NCI-H146 (cell line): ENCODE data around the gene CRY2.
"Not testable (repeated sequence)": the region's sequence is repeated elsewhere in the genome, so short reads cannot be mapped to it uniquely, and the experiment has no call there.

Experiments
- DNase-seq: peaks from one replicate; lab custom pipeline; 2025; lab: John Stamatoyannopoulos, UW

Gene CRY2

GRCh38 chr11:45846974-45847910 is at the start of gene CRY2:
CRY2 (plus strand) TSS chr11:45847475; CDS start chr11:45847491, 16 bp downstream.
- peak; percentile 98 for DNase-seq

GRCh38 chr11:45798793-45799441 is 48.4 kb upstream of the CRY2 start:
- DNase-seq = peak; percentile 33

- no peak for DNase-seq
Observed at GRCh38 chr11:45799562-45799961, 47.7 kb upstream of the CRY2 start.

DNA sequence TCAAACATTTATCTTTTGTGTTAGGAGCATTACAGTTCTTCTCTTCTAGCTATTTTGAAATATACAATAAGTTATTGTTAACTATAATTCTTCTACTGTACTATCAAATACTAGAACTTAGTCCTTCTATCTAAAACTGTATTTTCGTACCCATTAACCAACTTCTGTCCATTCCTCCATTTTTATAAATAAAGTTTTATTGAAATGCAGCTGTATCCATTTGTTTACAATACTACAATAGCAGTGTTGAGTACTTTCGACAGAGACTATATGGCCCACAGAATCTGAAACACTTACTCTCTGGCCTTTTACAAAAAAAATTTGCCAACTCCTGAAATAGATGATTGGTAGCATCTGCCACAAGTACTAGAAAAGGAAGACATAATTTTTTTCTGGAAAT is 47.0 kb upstream of the CRY2 start:
- no peak for DNase-seq

GRCh38 chr11:45801723-45802315 is 45.5 kb upstream of the CRY2 start:
- DNase-seq = no peak

GRCh38 chr11:45802531-45803317 is 44.6 kb upstream of the CRY2 start:
- DNase-seq = no peak

DNA sequence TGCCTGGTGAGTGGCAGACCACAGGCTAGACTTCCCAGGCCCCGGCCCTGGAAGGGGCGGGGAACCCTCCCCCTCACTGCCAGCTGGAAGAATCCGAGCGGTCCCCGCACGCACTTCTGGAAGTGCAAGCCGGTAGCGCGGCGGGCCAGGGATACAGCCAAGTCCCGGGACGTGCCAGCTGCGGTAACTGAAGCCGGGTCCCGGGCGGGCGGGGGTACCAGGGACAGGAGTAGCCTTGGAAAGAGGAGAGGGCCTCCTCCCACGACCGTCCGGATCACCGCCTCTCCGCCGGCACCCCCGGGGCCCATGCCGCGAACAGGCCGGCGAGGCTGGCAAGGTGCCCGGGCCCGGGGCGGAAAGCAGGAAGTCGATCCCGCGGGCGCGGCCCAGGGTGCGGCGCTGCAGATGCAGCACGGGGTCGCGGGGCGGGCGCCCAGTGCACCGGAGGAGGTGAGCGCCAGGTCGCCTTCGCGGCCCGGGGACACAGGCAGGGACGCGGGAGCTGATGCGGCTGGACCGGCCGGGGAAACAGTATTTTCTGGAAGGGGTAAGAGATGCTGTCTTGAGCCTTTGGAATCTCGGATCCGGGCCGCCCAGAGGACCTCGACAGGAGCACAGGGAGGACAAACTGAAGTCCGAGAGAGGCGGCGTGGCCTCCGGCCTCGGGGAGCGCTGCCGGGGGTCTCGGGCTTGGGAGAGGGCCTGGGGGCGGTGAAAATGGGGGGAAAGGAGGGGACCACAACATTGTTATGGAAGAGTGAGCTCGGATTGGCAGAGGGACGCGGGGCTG is 43.1 kb upstream of the CRY2 start:
- peak; percentile 82 for DNase-seq

DNA sequence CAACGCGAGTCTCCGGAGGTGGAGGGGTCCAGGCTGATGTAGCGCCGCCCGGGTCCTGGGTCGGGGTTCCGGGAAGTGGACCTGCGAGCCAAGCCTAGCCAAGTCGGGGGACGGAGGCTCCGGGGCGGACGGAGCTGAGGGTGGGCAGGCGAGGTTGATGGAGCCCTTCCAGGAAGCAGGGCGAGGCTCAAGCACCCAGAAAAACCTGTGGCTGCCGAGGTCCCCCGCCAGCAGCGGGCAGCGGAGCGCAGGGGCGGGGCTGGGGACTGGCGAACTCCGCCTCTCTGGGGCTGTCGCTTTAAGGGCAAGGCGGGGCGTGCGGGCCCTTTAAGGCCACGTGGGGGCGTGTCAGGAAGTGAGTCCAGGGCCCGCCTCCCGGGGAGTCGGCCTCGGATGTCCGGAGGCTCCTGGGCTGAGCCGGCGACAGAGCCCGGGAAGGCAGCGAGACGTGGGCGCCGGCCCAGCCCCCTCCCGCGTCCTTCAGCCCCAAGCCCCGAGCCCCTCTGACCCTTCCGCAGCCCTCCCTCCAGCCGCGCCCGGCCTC is 42.4 kb upstream of the CRY2 start, which contains the start of gene SLC35C1:
TSS of gene SLC35C1 (plus strand) at position 389 of the 544 bp plus-strand sequence. CDS start 653 bp downstream, outside the sequence.
- peak; percentile 98 for DNase-seq

GRCh38 chr11:45805305-45806071 is 41.8 kb upstream of the CRY2 start:
- peak; percentile 81 for DNase-seq

DNA sequence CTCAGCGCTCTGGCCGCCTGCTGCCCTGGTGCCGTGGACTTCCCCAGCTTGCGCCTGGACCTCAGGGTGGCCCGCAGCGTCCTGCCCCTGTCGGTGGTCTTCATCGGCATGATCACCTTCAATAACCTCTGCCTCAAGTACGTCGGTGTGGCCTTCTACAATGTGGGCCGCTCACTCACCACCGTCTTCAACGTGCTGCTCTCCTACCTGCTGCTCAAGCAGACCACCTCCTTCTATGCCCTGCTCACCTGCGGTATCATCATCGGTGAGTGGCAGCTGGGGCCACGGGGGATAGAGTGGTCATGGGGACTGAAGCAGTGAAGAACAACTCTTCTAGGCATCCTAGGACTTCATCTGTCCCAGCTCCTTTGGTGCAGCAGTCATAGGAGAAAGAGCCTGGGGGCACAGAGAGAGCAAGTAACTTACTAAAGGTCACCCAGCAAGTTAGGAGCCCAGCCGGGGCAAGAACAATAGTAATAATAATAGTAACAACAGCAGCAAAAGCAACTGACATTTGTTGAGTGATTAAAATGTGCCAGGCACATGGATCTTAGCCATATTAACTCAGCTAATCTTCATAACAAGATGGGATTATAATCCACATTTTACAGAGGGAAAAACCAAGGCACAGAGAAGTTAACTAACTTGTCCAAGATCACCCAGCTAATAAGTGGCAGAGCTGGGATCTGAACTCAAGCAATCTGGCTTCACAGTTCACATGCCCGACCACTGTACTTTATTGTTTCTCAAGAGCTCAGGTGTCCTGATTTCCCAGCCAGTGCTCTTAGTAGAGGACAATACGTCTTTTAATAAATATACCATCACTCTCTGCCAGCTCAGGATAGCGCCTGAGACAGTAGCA is 41.0 kb upstream of the CRY2 start:
- DNase-seq = no peak

DNA sequence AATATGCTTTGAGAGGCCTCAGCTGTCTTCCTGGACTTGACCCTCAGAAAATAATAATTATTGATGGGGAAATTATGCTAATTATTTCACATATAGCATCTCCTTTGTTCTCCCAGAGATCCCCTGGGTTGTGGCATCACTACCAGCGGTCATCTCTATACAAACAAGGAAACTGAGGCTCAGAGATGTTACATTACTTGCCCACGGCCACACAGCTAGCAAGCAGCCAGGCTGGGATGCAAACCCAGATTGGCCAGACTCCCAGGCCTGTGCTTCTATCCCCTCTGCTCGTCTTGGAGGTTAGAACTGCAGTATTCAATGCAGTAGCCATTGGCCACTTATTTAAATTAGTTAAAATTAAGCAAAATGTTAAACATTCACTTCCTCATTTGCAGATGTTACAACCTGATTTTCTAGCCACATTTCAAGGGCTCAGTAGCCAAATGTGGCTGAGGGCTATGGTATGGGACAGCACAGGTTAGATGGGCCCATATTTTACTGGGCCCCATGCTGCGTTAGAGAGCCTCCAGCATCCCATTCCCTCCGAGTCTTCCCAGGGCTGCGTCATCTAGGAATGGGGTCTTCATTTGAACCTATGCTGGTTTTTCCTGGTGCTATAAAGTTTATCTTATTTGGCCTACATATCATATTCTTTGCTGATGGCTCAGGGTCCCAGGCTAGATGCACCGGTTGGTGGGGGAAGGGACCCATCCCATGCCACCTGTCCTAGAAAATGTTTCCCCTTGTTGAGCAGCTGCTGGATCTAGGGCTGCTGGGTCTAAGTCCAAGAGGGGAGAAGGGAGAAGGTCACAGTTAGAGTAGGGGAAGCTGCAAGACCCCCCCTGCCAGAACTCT is 40.1 kb upstream of the CRY2 start:
- no peak for DNase-seq

DNA sequence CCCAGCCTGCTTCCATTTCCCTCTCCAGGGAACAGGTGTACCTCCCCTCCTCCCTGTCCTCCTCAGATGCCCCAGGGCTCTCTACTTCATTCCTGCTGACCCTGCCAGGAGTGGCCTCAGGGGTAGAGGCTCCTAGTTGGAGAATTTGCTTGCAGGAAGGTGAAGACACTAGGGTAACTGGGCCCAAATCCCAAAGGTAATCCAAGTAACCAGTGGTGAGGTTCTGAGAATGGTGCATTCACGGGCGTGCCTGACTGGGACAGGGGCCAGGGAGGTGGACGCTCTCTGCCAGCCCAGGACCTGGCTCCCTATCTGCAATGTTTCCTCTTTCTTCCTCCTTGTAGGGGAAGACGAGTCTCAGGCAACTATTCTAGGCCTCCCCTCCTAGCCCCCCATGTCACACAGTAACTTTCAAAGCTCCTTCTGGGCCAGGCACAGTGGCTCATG is 39.5 kb upstream of the CRY2 start:
- DNase-seq = no peak

DNA sequence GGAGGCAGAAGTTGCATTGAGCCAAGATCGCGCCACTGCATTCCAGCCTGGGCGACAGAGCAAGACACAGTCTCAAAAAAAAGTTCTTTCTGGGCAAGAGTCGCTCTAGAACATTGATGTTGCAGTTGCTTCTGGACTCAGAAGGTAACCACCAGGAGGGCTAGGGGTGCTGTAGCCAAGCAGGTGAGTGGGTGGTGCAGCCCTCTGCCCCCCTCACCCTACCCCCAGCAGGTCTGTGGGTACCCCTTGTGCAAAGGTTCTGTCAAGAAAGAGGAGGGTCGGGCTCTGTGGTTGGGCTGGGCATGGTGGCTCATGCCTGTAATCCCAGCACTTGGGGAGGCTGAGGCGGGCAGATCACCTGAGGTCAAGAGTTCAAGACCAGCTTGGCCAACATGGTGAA is 38.8 kb upstream of the CRY2 start:
- DNase-seq = not testable (repeated sequence)

GRCh38 chr11:45809456-45810395 is 37.5 kb upstream of the CRY2 start:
- no peak for DNase-seq

- DNase-seq = no peak
Observed at GRCh38 chr11:45810431-45811108, 36.7 kb upstream of the CRY2 start.

GRCh38 chr11:45811109-45811435 is 36.2 kb upstream of the CRY2 start:
- DNase-seq = no peak
